H1 (cell line): ENCODE measurements around the gene SLC2A4RG. TPM values are rescaled to one million over a fixed set of nuclear protein-coding genes. Genes with fewer than 3 reads are reported as not detected.

Experiments used
- CTCF ChIA-PET: fragments of 300-600 bp; sonication (Branson Sonifier 250); formaldehyde crosslinking; loops from one replicate; lab custom pipeline; 2021; ENCODE audit not compliant: partially characterized antibody; lab: Charles Lee
- POLR2A ChIA-PET: fragments of 300-600 bp; sonication (Branson Sonifier 250); formaldehyde crosslinking; loops from one replicate; lab custom pipeline; 2021; ENCODE audit warnings: inconsistent platforms; ENCODE audit not compliant: partially characterized antibody; lab: Charles Lee
- DNase-seq, 2 experiments: peaks; one replicate each; pipeline versions ENCODE4 v3.0.0 to v3.0.0-alpha.2; 2010 to 2022; ENCODE audit warnings: low spot score in 2 of 2, low read depth in 1 of 2, mixed read lengths in 1 of 2
- FAIRE-seq: peaks from 2 replicates; lab custom pipeline; 2011; peaks lifted over from hg19 to GRCh38; lab: Jason Lieb, UNC
- H2AFZ ChIP-seq: 2 replicates; pipeline ENCODE4 v1.8.1; 2012; ENCODE audit warnings: low read length, inconsistent platforms
- H2AK5ac ChIP-seq: 2 replicates; pipeline ENCODE4 v1.6.1; 2013; ENCODE audit warnings: low read depth, low read length
- H2BK120ac ChIP-seq: replicated peaks from 2 replicates; pipeline ENCODE3; 2013; ENCODE audit warnings: low read depth, low read length, inconsistent platforms
- H2BK12ac ChIP-seq: 2 replicates; pipeline ENCODE4 v1.6.1; 2013; ENCODE audit warnings: low read depth, low read length
- H2BK15ac ChIP-seq: 2 replicates; pipeline ENCODE4 v1.6.1; 2013; ENCODE audit warnings: low read length
- H2BK20ac ChIP-seq: 2 replicates; pipeline ENCODE4 v1.6.1; 2013; ENCODE audit warnings: low read length
- H2BK5ac ChIP-seq: 2 replicates; pipeline ENCODE4 v1.6.1; 2013; ENCODE audit warnings: low read depth, low read length
- H3K14ac ChIP-seq: 2 replicates; pipeline ENCODE4 v1.6.1; 2013; ENCODE audit warnings: inconsistent platforms; ENCODE audit not compliant: insufficient read length
- H3K18ac ChIP-seq: 2 replicates; pipeline ENCODE4 v1.6.1; 2013; ENCODE audit warnings: low read length; ENCODE audit errors: extremely low read depth
- H3K23ac ChIP-seq: 2 replicates; pipeline ENCODE4 v1.6.1; 2013; ENCODE audit warnings: inconsistent platforms; ENCODE audit not compliant: insufficient read length
- H3K23me2 ChIP-seq: 2 replicates; pipeline ENCODE4 v1.6.1; 2013; ENCODE audit warnings: low read depth, low read length
- H3K27ac ChIP-seq: 2 replicates; pipeline ENCODE4 v1.6.1; 2011; ENCODE audit warnings: low read depth, low read length, inconsistent platforms
- H3K27me3 ChIP-seq, 4 experiments: replicated peaks in 1 of 4; 1 replicate in 1 of 4; 2 replicates in 3 of 4; pipeline versions ENCODE4 v1.6.1 to v1.8.1; 2011 to 2013; ENCODE audit warnings: low read length in 3 of 4, mild to moderate bottlenecking in 3 of 4, inconsistent platforms in 2 of 4, mixed read lengths in 2 of 4, moderate library complexity in 1 of 4; ENCODE audit not compliant: control insufficient read depth in 3 of 4, insufficient read depth in 3 of 4; ENCODE audit errors: extremely low read depth in 1 of 4
- H3K36me3 ChIP-seq, 4 experiments: 2 replicates each; pipeline versions ENCODE4 v1.6.1 to v1.8.1; 2011 to 2013; ENCODE audit warnings: mild to moderate bottlenecking in 4 of 4, low read length in 3 of 4, moderate library complexity in 2 of 4, control low read depth in 1 of 4, inconsistent platforms in 1 of 4; ENCODE audit not compliant: insufficient read depth in 4 of 4, control insufficient read depth in 2 of 4
- H3K4ac ChIP-seq: replicated peaks from 2 replicates; pipeline ENCODE3; 2013; ENCODE audit warnings: low read length, low read depth, mixed read lengths, inconsistent platforms; ENCODE audit not compliant: insufficient read length
- H3K4me1 ChIP-seq, 4 experiments: replicated peaks in 1 of 4; 1 replicate in 1 of 4; 2 replicates in 3 of 4; pipeline versions ENCODE4 v1.6.1 to v1.8.1; 2011 to 2013; ENCODE audit warnings: low read length in 3 of 4, inconsistent platforms in 2 of 4, mixed read lengths in 1 of 4; ENCODE audit not compliant: insufficient read depth in 4 of 4, control insufficient read depth in 3 of 4
- H3K4me2 ChIP-seq, 2 experiments: 2 replicates each; pipeline versions ENCODE4 v1.6.1 to v1.8.1; 2011 to 2013; ENCODE audit warnings: low read depth in 2 of 2, low read length in 2 of 2, control low read depth in 1 of 2, inconsistent platforms in 1 of 2, mild to moderate bottlenecking in 1 of 2; ENCODE audit not compliant: insufficient read depth in 1 of 2
- H3K4me3 ChIP-seq, 4 experiments: fragments of 200-600, 300-600 bp in 1 of 4; sonication (generic), shearing (Covaris generic), sonication (Bioruptor Twin) in 1 of 4; 2 replicates each; pipeline versions ENCODE4 v1.5.1 to v1.8.1; 2011 to 2016; ENCODE audit warnings: low read length in 4 of 4, low read depth in 3 of 4, control low read depth in 2 of 4, inconsistent platforms in 2 of 4, mild to moderate bottlenecking in 2 of 4, mixed read lengths in 1 of 4, moderate library complexity in 1 of 4; ENCODE audit not compliant: insufficient read depth in 2 of 4; ENCODE audit errors: extremely low read depth in 1 of 4
- H3K56ac ChIP-seq: replicated peaks from 2 replicates; pipeline ENCODE3; 2013; ENCODE audit warnings: low read depth, mild to moderate bottlenecking, mixed read lengths, low read length, inconsistent platforms; ENCODE audit not compliant: insufficient read length
- H3K79me1 ChIP-seq: 2 replicates; pipeline ENCODE4 v1.6.1; 2013; ENCODE audit warnings: low read depth, low read length, control low read depth
- H3K79me2 ChIP-seq, 2 experiments: 2 replicates each; pipeline versions ENCODE4 v1.6.1 to v1.8.1; 2012 to 2013; ENCODE audit warnings: low read length in 2 of 2, mild to moderate bottlenecking in 2 of 2, inconsistent platforms in 1 of 2; ENCODE audit not compliant: insufficient read depth in 2 of 2, control insufficient read depth in 1 of 2
- H3K9ac ChIP-seq, 4 experiments: replicated peaks in 1 of 4; 1 replicate in 1 of 4; 2 replicates in 3 of 4; pipeline versions ENCODE4 v1.6.1 to v1.8.1; 2011 to 2013; ENCODE audit warnings: low read depth in 3 of 4, low read length in 3 of 4, control low read depth in 2 of 4, mild to moderate bottlenecking in 2 of 4, moderate library complexity in 2 of 4, inconsistent platforms in 1 of 4; ENCODE audit errors: extremely low read depth in 1 of 4
- H3K9me3 ChIP-seq, 2 experiments: 2 replicates each; pipeline versions ENCODE4 v1.6.1 to v1.8.1; 2012 to 2013; ENCODE audit warnings: mild to moderate bottlenecking in 2 of 2, moderate library complexity in 2 of 2, control low read depth in 1 of 2, inconsistent platforms in 1 of 2, low read depth in 1 of 2, low read length in 1 of 2, mixed read lengths in 1 of 2; ENCODE audit not compliant: insufficient read depth in 2 of 2
- H4K20me1 ChIP-seq, 2 experiments: replicated peaks in 1 of 2; 2 replicates each; pipeline versions ENCODE3 to v1.8.1; 2011 to 2013; ENCODE audit warnings: inconsistent platforms in 2 of 2, low read length in 2 of 2, mild to moderate bottlenecking in 1 of 2; ENCODE audit not compliant: insufficient read depth in 2 of 2, control insufficient read depth in 1 of 2
- H4K5ac ChIP-seq: 2 replicates; pipeline ENCODE4 v1.6.1; 2013; ENCODE audit warnings: low read length, low read depth, mixed read lengths, inconsistent platforms; ENCODE audit not compliant: insufficient read length
- H4K8ac ChIP-seq: 2 replicates; pipeline ENCODE4 v1.8.0; 2013; ENCODE audit warnings: mild to moderate bottlenecking, moderate library complexity, low read length, inconsistent platforms; ENCODE audit not compliant: insufficient read depth; ENCODE audit errors: extremely low read depth
- H4K91ac ChIP-seq: replicated peaks from 2 replicates; pipeline ENCODE3; 2013; ENCODE audit warnings: low read length, mixed read lengths, inconsistent platforms; ENCODE audit not compliant: insufficient read length
- CHD1 ChIP-seq: IDR thresholded peaks from 2 replicates; pipeline ENCODE4 v1.6.1; 2012; ENCODE audit warnings: low read depth, low read length, improper control_type of control experiment
- CREB1 ChIP-seq: IDR thresholded peaks from 2 replicates; pipeline ENCODE4 v1.6.1; 2012; ENCODE audit warnings: inconsistent platforms
- EP300 ChIP-seq, 2 experiments: IDR thresholded peaks; 1 replicate in 1 of 2; 2 replicates in 1 of 2; pipeline ENCODE4 v1.6.1; 2011 to 2012; ENCODE audit warnings: low read depth in 2 of 2, low read length in 2 of 2, mild to moderate bottlenecking in 2 of 2, borderline replicate concordance in 1 of 2, inconsistent platforms in 1 of 2, moderate library complexity in 1 of 2
- GTF2F1 ChIP-seq: IDR thresholded peaks from 2 replicates; pipeline ENCODE4 v1.6.1; 2012; ENCODE audit warnings: low read depth, low read length, improper control_type of control experiment, borderline replicate concordance
- HDAC2 ChIP-seq, 2 experiments: fragments of 300-600 bp in 1 of 2; sonication (generic) in 1 of 2; IDR thresholded peaks; 2 replicates each; pipeline ENCODE4 v1.6.1; 2011 to 2012; ENCODE audit warnings: low read depth in 2 of 2, low read length in 2 of 2, mild to moderate bottlenecking in 2 of 2, moderate library complexity in 2 of 2, borderline replicate concordance in 1 of 2, inconsistent platforms in 1 of 2
- SAP30 ChIP-seq: fragments of 300-600 bp; sonication (generic); IDR thresholded peaks from 2 replicates; pipeline ENCODE4 v1.7.1; 2012; ENCODE audit warnings: low read length, moderate library complexity, mild to moderate bottlenecking, inconsistent platforms; ENCODE audit not compliant: insufficient read depth, insufficient replicate concordance
- SIN3A ChIP-seq, 2 experiments: IDR thresholded peaks in 1 of 2; conservative IDR thresholded peaks in 1 of 2; 2 replicates each; pipeline ENCODE4 v1.6.1; 2011 to 2012; ENCODE audit warnings: low read length in 2 of 2, improper control_type of control experiment in 1 of 2, low read depth in 1 of 2, mild to moderate bottlenecking in 1 of 2
- TAF7 ChIP-seq: optimal IDR thresholded peaks from 2 replicates; pipeline ENCODE3; 2011; ENCODE audit warnings: low read depth, mild to moderate bottlenecking, inconsistent platforms, low read length, moderate library complexity, borderline replicate concordance
- TBP ChIP-seq: IDR thresholded peaks from 2 replicates; pipeline ENCODE4 v1.6.1; 2011; ENCODE audit warnings: low read depth, low read length, improper control_type of control experiment
- WGBS, 2 experiments: shearing (Covaris generic) in 1 of 2; methylation state at CpG; one replicate each; pipeline versions ENCODE4 v1.1.6 to v1.1.7; 2013 to 2015; ENCODE audit warnings: low lambda C conversion rate in 2 of 2, mixed read lengths in 2 of 2, inconsistent platforms in 1 of 2, low coverage in 1 of 2, missing lambda C conversion rate in 1 of 2; ENCODE audit not compliant: insufficient replicate concordance in 2 of 2, insufficient coverage in 1 of 2, insufficient read length in 1 of 2; ENCODE audit errors: extremely low coverage in 1 of 2, missing lambda C conversion rate in 1 of 2; 5-methylcytosine and 5-hydroxymethylcytosine counted together
- polyA plus RNA-seq, 7 experiments: library from polyadenylated mRNA; depleted of rRNA in 3 of 7; stranded (reverse) in 5 of 7; unstranded in 2 of 7; fragments of >200 nt in 5 of 7; fragments of 200-250 nt in 2 of 7; gene quantifications; 1 replicate in 5 of 7; 2 replicates in 1 of 7; 4 replicates in 1 of 7; pipeline versions ENCODE4 v1.2.1 to v1.2.3, GENCODE V29; 2011 to 2013; ENCODE audit warnings: missing spikeins in 2 of 7, mixed read lengths in 2 of 7
- total RNA-seq: library from RNA; stranded (reverse); fragmentation: NEBNext Ultra II Directional; extraction: Animal tissue kit (Norgen Biotek cat#: 25700); gene quantifications from 2 replicates; pipeline ENCODE4 v1.2.1, GENCODE V29; 2021
- TF ChIP-seq, protein P1 (sequence below): IDR thresholded peaks from 2 replicates; pipeline ENCODE4 v1.6.1; 2012; ENCODE audit warnings: inconsistent platforms

Gene SLC2A4RG
- total and polyA plus RNA-seq, 2 of the 8 experiments (the other 6 are each of a cell fraction or from before 2014, with no cell fraction given): 15.9 to 29.1 TPM

DNA sequence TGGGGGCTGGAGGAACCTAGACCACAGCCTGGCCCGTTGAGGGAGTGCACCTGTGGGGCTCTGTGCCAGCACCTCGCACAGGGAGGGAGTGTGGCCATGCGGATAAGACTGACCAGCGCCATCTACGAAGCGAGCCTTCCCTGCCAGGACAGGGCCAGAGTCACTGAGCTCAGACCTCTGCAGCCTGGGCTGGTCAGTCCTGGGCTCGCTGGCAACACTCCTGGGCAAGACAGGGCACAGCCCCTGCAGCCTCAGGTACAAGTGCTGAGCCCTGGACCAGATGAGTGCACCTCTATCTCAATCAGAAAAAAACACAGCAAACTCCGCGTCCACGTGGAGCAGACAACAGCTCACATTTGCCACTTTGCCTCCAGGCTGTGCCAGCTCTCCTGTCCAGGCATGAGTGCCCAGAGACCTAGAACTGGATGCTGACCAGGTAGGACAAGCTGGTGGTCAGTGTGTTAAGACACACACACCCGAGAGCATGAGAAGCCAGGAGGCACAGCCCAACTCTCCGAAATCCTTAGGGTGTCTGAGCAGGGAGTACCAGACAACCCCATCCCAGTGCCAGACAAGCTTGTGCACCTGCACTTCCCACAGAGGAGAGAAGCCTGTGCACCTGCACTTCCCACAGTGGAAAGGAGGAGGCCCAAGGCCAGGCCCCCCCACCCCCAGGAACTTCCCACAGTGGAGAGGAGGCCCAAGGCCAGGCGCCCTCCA, 36.7 kb upstream of the SLC2A4RG start:
- Histone ChIP-seq H4K5ac (no peak overlapping the region), H3K4me1 (peaks cover 0 to 8% (median 0%) of the 10 kb centered on the region in 4 experiments; a peak in 3 of 7 replicates), H3K4me2 (no peak overlapping the region), H2AK5ac (no peak overlapping the region), H2AFZ (no peak overlapping the region), H2BK20ac (no peak overlapping the region), H3K56ac (no peak overlapping the region), H2BK5ac (no peak overlapping the region), H3K27me3 (no peaks in the 10 kb centered on the region), H4K91ac (no peak overlapping the region), H3K79me1 (peaks cover 6% of the 10 kb centered on the region; the same call in 1 of the 2 replicates), H3K79me2 (peaks cover 0 to 13% of the 10 kb centered on the region in 2 experiments; a peak in 2 of 4 replicates), H4K8ac (peak overlapping the region; percentile 20; the same call in 1 of the 2 replicates), H3K18ac (no peak overlapping the region), H3K14ac (no peak overlapping the region), H3K23ac (no peak overlapping the region), H3K9ac (0 out of 7 replicates have a peak overlapping the region, but pooled peaks of 1 of the 4 experiments have one; percentile 27), H3K4ac (no peak overlapping the region), H3K9me3 (no peaks in the 10 kb centered on the region), H3K4me3 (no peak overlapping the region), H2BK120ac (no peak overlapping the region), H3K36me3 (peaks cover 3 to 18% (median 8%) of the 10 kb centered on the region in 4 experiments; a peak in 5 of 8 replicates), H2BK12ac (no peak overlapping the region), H3K27ac (no peak overlapping the region), H4K20me1 (peaks cover 8 to 14% of the 10 kb centered on the region in 2 experiments), H3K23me2 (no peaks in the 10 kb centered on the region; the same call in 1 of the 2 replicates), H2BK15ac (no peak overlapping the region)
- no peak for DNase-seq
- CTCF ChIA-PET: interaction anchor here (1.4 kb wide), 2 partner anchors 83 to 278 kb away, joined by 3 to 4 read pairs; partner anchors contain the start of gene PRPF6
- FAIRE-seq: no peak
- WGBS, 2 experiments: 83% methylated on average over 13 of the region's 13 CpGs; no CpG with 5 or more reads in 1 of the 2 experiments
- POLR2A ChIA-PET: interaction anchor here (0.6 to 4.1 kb wide), 13 partner anchors 9 to 283 kb away, joined by 3 to 18 read pairs (median 4); partner anchors contain the start of gene SLC2A4RG
- no peak for TF ChIP-seq CREB1
- no peak for TF ChIP-seq TAF7
- no peak for TF ChIP-seq SAP30
- no peak for TF ChIP-seq GTF2F1
- TF ChIP-seq SIN3A (conservative IDR thresholded peaks at IDR 0.05 in 1 of 2, IDR thresholded peaks at IDR 0.05 in 1 of 2; ENCODE audit: low read depth in 1 of 2, low read length in 2 of 2): no peak
- TF ChIP-seq, protein P1, sequence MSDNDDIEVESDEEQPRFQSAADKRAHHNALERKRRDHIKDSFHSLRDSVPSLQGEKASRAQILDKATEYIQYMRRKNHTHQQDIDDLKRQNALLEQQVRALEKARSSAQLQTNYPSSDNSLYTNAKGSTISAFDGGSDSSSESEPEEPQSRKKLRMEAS: no peak
- TF ChIP-seq HDAC2 (IDR thresholded peaks at IDR 0.05; ENCODE audit: borderline replicate concordance in 1 of 2, low read depth in 2 of 2, low read length in 2 of 2): no peak
- TF ChIP-seq EP300 (IDR thresholded peaks at IDR 0.05; ENCODE audit: borderline replicate concordance in 1 of 2, low read depth in 2 of 2, low read length in 2 of 2): no peak
- TF ChIP-seq CHD1: no peak
- no peak for TF ChIP-seq TBP
